ENCODE measurements around the gene ELP2.

DNA sequence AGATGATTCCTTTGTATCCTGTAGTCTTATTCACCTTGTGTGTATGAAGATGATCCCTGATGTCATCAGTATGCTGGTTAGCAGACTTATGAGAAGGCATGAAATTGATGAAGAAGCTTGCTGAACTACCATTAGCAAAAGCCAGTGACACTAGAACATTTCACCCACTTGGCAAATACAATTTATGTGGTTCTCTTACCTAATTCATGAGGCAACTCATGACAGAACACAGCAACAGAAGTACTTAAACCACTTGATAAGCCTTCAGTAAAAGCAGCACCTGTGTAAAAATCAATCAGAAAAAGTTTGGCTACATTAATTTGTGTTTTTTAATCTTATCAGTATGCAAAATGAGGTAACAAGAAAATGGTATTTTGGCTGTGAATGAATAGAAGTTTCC is 17.4 kb upstream of the ELP2 start:
- TF ChIP-seq, protein P1, sequence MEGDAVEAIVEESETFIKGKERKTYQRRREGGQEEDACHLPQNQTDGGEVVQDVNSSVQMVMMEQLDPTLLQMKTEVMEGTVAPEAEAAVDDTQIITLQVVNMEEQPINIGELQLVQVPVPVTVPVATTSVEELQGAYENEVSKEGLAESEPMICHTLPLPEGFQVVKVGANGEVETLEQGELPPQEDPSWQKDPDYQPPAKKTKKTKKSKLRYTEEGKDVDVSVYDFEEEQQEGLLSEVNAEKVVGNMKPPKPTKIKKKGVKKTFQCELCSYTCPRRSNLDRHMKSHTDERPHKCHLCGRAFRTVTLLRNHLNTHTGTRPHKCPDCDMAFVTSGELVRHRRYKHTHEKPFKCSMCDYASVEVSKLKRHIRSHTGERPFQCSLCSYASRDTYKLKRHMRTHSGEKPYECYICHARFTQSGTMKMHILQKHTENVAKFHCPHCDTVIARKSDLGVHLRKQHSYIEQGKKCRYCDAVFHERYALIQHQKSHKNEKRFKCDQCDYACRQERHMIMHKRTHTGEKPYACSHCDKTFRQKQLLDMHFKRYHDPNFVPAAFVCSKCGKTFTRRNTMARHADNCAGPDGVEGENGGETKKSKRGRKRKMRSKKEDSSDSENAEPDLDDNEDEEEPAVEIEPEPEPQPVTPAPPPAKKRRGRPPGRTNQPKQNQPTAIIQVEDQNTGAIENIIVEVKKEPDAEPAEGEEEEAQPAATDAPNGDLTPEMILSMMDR (IDR thresholded peaks at IDR 0.05; ENCODE audit: low read depth, low read length, missing input control), result no peak
- TF ChIP-seq YY1 (IDR thresholded peaks at IDR 0.05) (no peak), TAF1 (conservative IDR thresholded peaks at IDR 0.05) (no peak)
- TF ChIP-seq, protein P2, sequence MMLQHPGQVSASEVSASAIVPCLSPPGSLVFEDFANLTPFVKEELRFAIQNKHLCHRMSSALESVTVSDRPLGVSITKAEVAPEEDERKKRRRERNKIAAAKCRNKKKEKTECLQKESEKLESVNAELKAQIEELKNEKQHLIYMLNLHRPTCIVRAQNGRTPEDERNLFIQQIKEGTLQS (IDR thresholded peaks at IDR 0.05), result no peak

All from liver (tissue), 3 donors.